Neural cell (in vitro differentiated cells): ENCODE measurements around the gene LRRC15. TPM values are rescaled to one million over a fixed set of nuclear protein-coding genes. Genes with fewer than 3 reads are reported as not detected.

Experiments used
- H2AFZ ChIP-seq: fragments of 200-600, 300-800 bp; sonication (generic), shearing (Covaris generic); 2 replicates; pipeline ENCODE4 v1.6.0; 2014; ENCODE audit warnings: low read depth, mild to moderate bottlenecking, antibody characterized with exemption, low read length, moderate library complexity
- H3F3A ChIP-seq: fragments of 200-600 bp; shearing (Covaris generic); 2 replicates; pipeline ENCODE4 v1.6.1; 2016; ENCODE audit warnings: mild to moderate bottlenecking, moderate library complexity, mixed read lengths, antibody characterized with exemption, low read length; ENCODE audit not compliant: insufficient read depth, poor library complexity, severe bottlenecking
- H3K27ac ChIP-seq: fragments of 200-600, 300-800 bp; sonication (generic), shearing (Covaris generic); 2 replicates; pipeline ENCODE4 v1.5.1; 2014; ENCODE audit warnings: mild to moderate bottlenecking, low read length, moderate library complexity
- H3K27me3 ChIP-seq: fragments of 300-800, 200-600 bp; sonication (generic), shearing (Covaris generic); 2 replicates; pipeline ENCODE4 v1.6.0; 2014; ENCODE audit warnings: mild to moderate bottlenecking, low read depth, low read length, moderate library complexity; ENCODE audit not compliant: insufficient read depth
- H3K36me3 ChIP-seq: fragments of 300-800, 200-600 bp; sonication (generic), shearing (Covaris generic); 2 replicates; pipeline ENCODE4 v1.5.1; 2014; ENCODE audit warnings: mild to moderate bottlenecking, antibody characterized with exemption, low read length, moderate library complexity; ENCODE audit not compliant: insufficient read depth
- H3K4me2 ChIP-seq: fragments of 300-800, 200-600 bp; sonication (generic), shearing (Covaris generic); 2 replicates; pipeline ENCODE4 v1.6.0; 2014; ENCODE audit warnings: mild to moderate bottlenecking, low read length
- H3K4me3 ChIP-seq: fragments of 300-800, 200-600 bp; sonication (generic), shearing (Covaris generic); 2 replicates; pipeline ENCODE4 v1.5.1; 2014; ENCODE audit warnings: mild to moderate bottlenecking, low read length, moderate library complexity
- H3K79me2 ChIP-seq: fragments of 200-600 bp; shearing (Covaris generic); replicated peaks from 2 replicates; pipeline ENCODE4 v1.6.0; 2014; ENCODE audit warnings: mild to moderate bottlenecking, low read length, moderate library complexity; ENCODE audit not compliant: insufficient read depth
- H3K9ac ChIP-seq: fragments of 300-800, 200-600 bp; sonication (generic), shearing (Covaris generic); 2 replicates; pipeline ENCODE4 v1.6.1; 2016; ENCODE audit warnings: mild to moderate bottlenecking, low read length, mixed read lengths
- H3K9me2 ChIP-seq: fragments of 200-600 bp; shearing (Covaris generic); 2 replicates; pipeline ENCODE4 v1.6.1; 2016; ENCODE audit warnings: mild to moderate bottlenecking, low read length, mixed read lengths; ENCODE audit not compliant: insufficient read depth
- H3K9me3 ChIP-seq: fragments of 200-600, 300-800 bp; sonication (generic), shearing (Covaris generic); 2 replicates; pipeline ENCODE4 v1.6.1; 2016; ENCODE audit warnings: mild to moderate bottlenecking, mixed run types, low read length, moderate library complexity, mixed read lengths
- H4K20me1 ChIP-seq: fragments of 200-600 bp; shearing (Covaris generic); 2 replicates; pipeline ENCODE4 v1.6.1; 2016; ENCODE audit warnings: mild to moderate bottlenecking, mixed run types; ENCODE audit not compliant: insufficient read depth
- CTCF ChIP-seq: fragments of 450-650 bp; IDR thresholded peaks from 2 replicates; pipeline ENCODE4 v1.5.1; 2014; ENCODE audit warnings: antibody characterized with exemption, mild to moderate bottlenecking, moderate library complexity; ENCODE audit not compliant: poor library complexity, severe bottlenecking
- EP300 ChIP-seq: fragments of 450-650 bp; conservative IDR thresholded peaks from 2 replicates; pipeline ENCODE4 v1.6.1; 2014; ENCODE audit warnings: antibody characterized with exemption, mild to moderate bottlenecking, moderate library complexity; ENCODE audit not compliant: poor library complexity, severe bottlenecking
- EZH2 ChIP-seq: fragments of 200-600, 300-800 bp; shearing (Covaris generic), sonication (generic); IDR thresholded peaks from 2 replicates; pipeline ENCODE4 v1.6.1; 2014; ENCODE audit warnings: antibody characterized with exemption, low read length, borderline replicate concordance, mild to moderate bottlenecking; ENCODE audit not compliant: insufficient read depth, poor library complexity, severe bottlenecking
- MXI1 ChIP-seq: fragments of 450-650 bp; conservative IDR thresholded peaks from 2 replicates; pipeline ENCODE4 v1.6.1; 2014; ENCODE audit warnings: antibody characterized with exemption, mild to moderate bottlenecking; ENCODE audit not compliant: poor library complexity, severe bottlenecking
- POLR2AphosphoS5 ChIP-seq: IDR thresholded peaks from 2 replicates; pipeline ENCODE4 v1.6.1; 2012
- RAD21 ChIP-seq: fragments of 450-650 bp; conservative IDR thresholded peaks from 2 replicates; pipeline ENCODE4 v1.6.1; 2014; ENCODE audit warnings: antibody characterized with exemption, mild to moderate bottlenecking, moderate library complexity
- SMC3 ChIP-seq: fragments of 450-650 bp; conservative IDR thresholded peaks from 2 replicates; pipeline ENCODE4 v1.6.1; 2014; ENCODE audit warnings: antibody characterized with exemption, mild to moderate bottlenecking, moderate library complexity; ENCODE audit not compliant: poor library complexity
- TAF1 ChIP-seq: IDR thresholded peaks from 2 replicates; pipeline ENCODE4 v1.6.1; 2012; ENCODE audit warnings: low read depth
- polyA plus RNA-seq: library from polyadenylated mRNA; depleted of rRNA; stranded (reverse); fragments of >200 nt; gene quantifications from 2 replicates; pipeline ENCODE4 v1.2.3, GENCODE V29; 2014
- TF ChIP-seq, protein P1 (sequence below): IDR thresholded peaks from 2 replicates; pipeline ENCODE4 v1.6.1; 2012; ENCODE audit warnings: borderline replicate concordance

LRRC15 gene
- polyA plus RNA-seq, 1 donor from 2014 or later, result not detected

- Histone ChIP-seq H3K9me3 (peaks cover 3% of the 10 kb centered on the region), H3K79me2 (no peaks in the 10 kb centered on the region), H3K27me3 (no peaks in the 10 kb centered on the region), H3K4me3 (no peak overlapping the region), H3K9ac (no peak overlapping the region), H3K4me2 (no peak overlapping the region), H3K27ac (no peak overlapping the region), H3F3A (no peaks in the 10 kb centered on the region), H3K36me3 (no peaks in the 10 kb centered on the region), H3K9me2 (no peaks in the 10 kb centered on the region), H2AFZ (no peak overlapping the region), H4K20me1 (no peaks in the 10 kb centered on the region)
- no peak for TF ChIP-seq RAD21
- TF ChIP-seq SMC3, result no peak
- TF ChIP-seq MXI1, result no peak
- no peak for TF ChIP-seq POLR2AphosphoS5
- TF ChIP-seq EP300, result no peak
- TF ChIP-seq TAF1, result no peak
- TF ChIP-seq, protein P1, sequence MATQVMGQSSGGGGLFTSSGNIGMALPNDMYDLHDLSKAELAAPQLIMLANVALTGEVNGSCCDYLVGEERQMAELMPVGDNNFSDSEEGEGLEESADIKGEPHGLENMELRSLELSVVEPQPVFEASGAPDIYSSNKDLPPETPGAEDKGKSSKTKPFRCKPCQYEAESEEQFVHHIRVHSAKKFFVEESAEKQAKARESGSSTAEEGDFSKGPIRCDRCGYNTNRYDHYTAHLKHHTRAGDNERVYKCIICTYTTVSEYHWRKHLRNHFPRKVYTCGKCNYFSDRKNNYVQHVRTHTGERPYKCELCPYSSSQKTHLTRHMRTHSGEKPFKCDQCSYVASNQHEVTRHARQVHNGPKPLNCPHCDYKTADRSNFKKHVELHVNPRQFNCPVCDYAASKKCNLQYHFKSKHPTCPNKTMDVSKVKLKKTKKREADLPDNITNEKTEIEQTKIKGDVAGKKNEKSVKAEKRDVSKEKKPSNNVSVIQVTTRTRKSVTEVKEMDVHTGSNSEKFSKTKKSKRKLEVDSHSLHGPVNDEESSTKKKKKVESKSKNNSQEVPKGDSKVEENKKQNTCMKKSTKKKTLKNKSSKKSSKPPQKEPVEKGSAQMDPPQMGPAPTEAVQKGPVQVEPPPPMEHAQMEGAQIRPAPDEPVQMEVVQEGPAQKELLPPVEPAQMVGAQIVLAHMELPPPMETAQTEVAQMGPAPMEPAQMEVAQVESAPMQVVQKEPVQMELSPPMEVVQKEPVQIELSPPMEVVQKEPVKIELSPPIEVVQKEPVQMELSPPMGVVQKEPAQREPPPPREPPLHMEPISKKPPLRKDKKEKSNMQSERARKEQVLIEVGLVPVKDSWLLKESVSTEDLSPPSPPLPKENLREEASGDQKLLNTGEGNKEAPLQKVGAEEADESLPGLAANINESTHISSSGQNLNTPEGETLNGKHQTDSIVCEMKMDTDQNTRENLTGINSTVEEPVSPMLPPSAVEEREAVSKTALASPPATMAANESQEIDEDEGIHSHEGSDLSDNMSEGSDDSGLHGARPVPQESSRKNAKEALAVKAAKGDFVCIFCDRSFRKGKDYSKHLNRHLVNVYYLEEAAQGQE, result no peak
- no peak for TF ChIP-seq EZH2
- no peak for TF ChIP-seq CTCF
Observed at GRCh38 chr3:194384569-194385001, 15.0 kb upstream of the LRRC15 start.

GRCh38 chr3:194384156-194384555 is 14.6 kb upstream of the LRRC15 start:
- Histone ChIP-seq H3K36me3 (no peaks in the 10 kb centered on the region), H3K4me3 (no peak overlapping the region), H3K27me3 (no peaks in the 10 kb centered on the region), H3K9ac (no peak overlapping the region), H3K9me2 (no peaks in the 10 kb centered on the region), H3K27ac (no peak overlapping the region), H3F3A (no peaks in the 10 kb centered on the region), H3K4me2 (no peak overlapping the region), H3K9me3 (peaks cover 3% of the 10 kb centered on the region), H4K20me1 (no peaks in the 10 kb centered on the region), H2AFZ (no peak overlapping the region), H3K79me2 (no peaks in the 10 kb centered on the region)
- TF ChIP-seq TAF1 (no peak), EP300 (no peak), RAD21 (no peak), EZH2 (no peak), CTCF (no peak), SMC3 (no peak), MXI1 (no peak), POLR2AphosphoS5 (no peak)
- TF ChIP-seq, protein P1, result no peak
